OCI-LY1 (cell line): ENCODE results near the gene GNB1L.

Experiments used
- H2AFZ ChIP-seq: fragments of 200-600 bp; sonication (generic), shearing (Covaris generic); 2 replicates; pipeline ENCODE4 v1.6.0; 2014; ENCODE audit warnings: antibody characterized with exemption, mild to moderate bottlenecking, low read length
- H3F3A ChIP-seq: fragments of 200-600 bp; sonication (generic), shearing (Covaris generic); 2 replicates; pipeline ENCODE4 v1.6.0; 2014; ENCODE audit warnings: mild to moderate bottlenecking, antibody characterized with exemption, low read length, moderate library complexity; ENCODE audit not compliant: insufficient read depth
- H3K27ac ChIP-seq: fragments of 200-600 bp; sonication (generic); 2 replicates; pipeline ENCODE4 v1.5.1; 2014; ENCODE audit warnings: low read length, mixed run types, mild to moderate bottlenecking, low read depth; ENCODE audit not compliant: poor library complexity, severe bottlenecking
- H3K27me3 ChIP-seq: fragments of 200-600 bp; sonication (generic); 2 replicates; pipeline ENCODE4 v1.6.0; 2014; ENCODE audit warnings: antibody characterized with exemption, mild to moderate bottlenecking, low read length, moderate library complexity; ENCODE audit not compliant: insufficient read depth
- H3K36me3 ChIP-seq: fragments of 200-600 bp; sonication (generic); 2 replicates; pipeline ENCODE4 v1.6.1; 2014; ENCODE audit warnings: mild to moderate bottlenecking, antibody characterized with exemption, low read length, moderate library complexity, mixed read lengths; ENCODE audit not compliant: insufficient read depth
- H3K4me1 ChIP-seq: fragments of 200-600 bp; sonication (generic); 2 replicates; pipeline ENCODE4 v1.5.1; 2014; ENCODE audit warnings: mild to moderate bottlenecking, low read length, moderate library complexity; ENCODE audit not compliant: insufficient read depth, severe bottlenecking
- H3K4me2 ChIP-seq: fragments of 200-600 bp; sonication (generic), shearing (Covaris generic); 2 replicates; pipeline ENCODE4 v1.6.1; 2014; ENCODE audit warnings: low read length
- H3K4me3 ChIP-seq: fragments of 200-600 bp; sonication (generic); 2 replicates; pipeline ENCODE4 v1.5.1; 2014; ENCODE audit warnings: low read length, low read depth, mild to moderate bottlenecking, mixed read lengths; ENCODE audit not compliant: poor library complexity, severe bottlenecking
- H3K79me2 ChIP-seq: fragments of 200-600 bp; shearing (Covaris generic); 2 replicates; pipeline ENCODE4 v1.6.1; 2016; ENCODE audit warnings: mixed run types, low read length, mixed read lengths; ENCODE audit not compliant: insufficient read depth
- H3K9ac ChIP-seq: fragments of 200-600 bp; sonication (generic), shearing (Covaris generic); 2 replicates; pipeline ENCODE4 v1.6.1; 2014; ENCODE audit warnings: mild to moderate bottlenecking, low read length, mixed read lengths
- H3K9me2 ChIP-seq: fragments of 200-600 bp; sonication (generic), shearing (Covaris generic); 2 replicates; pipeline ENCODE4 v1.6.1; 2014; ENCODE audit warnings: low read depth, mild to moderate bottlenecking, low read length, mixed read lengths
- H3K9me3 ChIP-seq: fragments of 200-600 bp; shearing (Covaris generic); 2 replicates; pipeline ENCODE4 v1.6.1; 2014; ENCODE audit warnings: low read length, mixed read lengths
- H4K20me1 ChIP-seq: fragments of 200-600 bp; sonication (generic), shearing (Covaris generic); 2 replicates; pipeline ENCODE4 v1.6.0; 2016; ENCODE audit warnings: mild to moderate bottlenecking, low read length; ENCODE audit not compliant: insufficient read depth
- EZH2 ChIP-seq: fragments of 200-600 bp; sonication (generic), shearing (Covaris generic); IDR thresholded peaks from 2 replicates; pipeline ENCODE4 v1.8.0; 2017; ENCODE audit warnings: borderline replicate concordance, mixed run types, mild to moderate bottlenecking, antibody characterized with exemption, low read length, moderate library complexity, mixed read lengths
- TF ChIP-seq, protein P1 (sequence below): fragments of 200-600 bp; sonication (generic), shearing (Covaris generic); IDR thresholded peaks from 2 replicates; pipeline ENCODE4 v1.5.1; 2017; ENCODE audit warnings: mild to moderate bottlenecking, antibody characterized with exemption, low read length, moderate library complexity, mixed read lengths

The GNB1L gene

DNA sequence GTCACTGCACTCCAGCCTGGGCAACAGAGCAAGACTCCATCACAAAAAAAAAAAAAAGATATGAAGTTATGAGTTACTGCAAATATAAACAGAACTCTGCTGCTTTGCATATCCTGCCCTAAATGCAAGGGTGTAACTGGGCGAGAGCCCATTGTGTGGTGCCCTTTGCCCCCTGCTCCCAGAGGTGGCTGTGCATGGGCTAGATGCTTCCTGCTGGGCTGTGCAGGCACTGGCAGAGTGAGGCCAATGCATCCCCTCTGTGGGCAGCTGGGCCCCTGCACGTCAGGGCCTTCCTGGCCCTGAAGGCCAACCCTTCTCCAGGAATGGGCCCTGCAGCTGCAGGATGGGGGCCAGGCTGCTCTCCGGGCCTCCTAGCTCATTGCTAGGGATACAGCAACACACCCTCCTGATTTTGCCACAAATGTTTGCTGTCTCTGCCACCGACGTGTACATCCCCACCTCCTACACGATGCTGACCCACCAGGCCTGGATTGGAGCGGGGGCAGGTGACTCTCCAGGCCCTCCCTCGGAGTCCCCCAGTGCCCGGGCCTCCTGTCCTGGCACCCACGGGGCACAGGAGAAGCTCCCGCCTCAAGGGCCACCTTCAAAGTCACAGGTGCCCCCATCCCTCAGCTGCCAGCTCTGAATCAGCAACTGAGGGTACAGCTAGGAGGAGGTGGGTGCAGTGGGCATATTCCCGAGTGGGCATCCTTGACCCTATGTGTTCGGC, 46.2 kb upstream of the GNB1L start:
- H3K79me2 ChIP-seq: no peaks in the 10 kb centered on the region
- H3K36me3 ChIP-seq: no peaks in the 10 kb centered on the region
- H3K4me3 ChIP-seq: no peak overlapping the region
- H3K4me1 ChIP-seq: peaks cover 16% of the 10 kb centered on the region
- H3K27ac ChIP-seq: no peak overlapping the region
- no peaks in the 10 kb centered on the region for H3K27me3 ChIP-seq
- H4K20me1 ChIP-seq: no peaks in the 10 kb centered on the region
- no peak overlapping the region for H3K9ac ChIP-seq
- no peaks in the 10 kb centered on the region for H3K9me2 ChIP-seq
- no peaks in the 10 kb centered on the region for H3F3A ChIP-seq
- H3K9me3 ChIP-seq: no peaks in the 10 kb centered on the region
- no peak overlapping the region for H3K4me2 ChIP-seq
- no peak overlapping the region for H2AFZ ChIP-seq
- TF ChIP-seq, protein P1, sequence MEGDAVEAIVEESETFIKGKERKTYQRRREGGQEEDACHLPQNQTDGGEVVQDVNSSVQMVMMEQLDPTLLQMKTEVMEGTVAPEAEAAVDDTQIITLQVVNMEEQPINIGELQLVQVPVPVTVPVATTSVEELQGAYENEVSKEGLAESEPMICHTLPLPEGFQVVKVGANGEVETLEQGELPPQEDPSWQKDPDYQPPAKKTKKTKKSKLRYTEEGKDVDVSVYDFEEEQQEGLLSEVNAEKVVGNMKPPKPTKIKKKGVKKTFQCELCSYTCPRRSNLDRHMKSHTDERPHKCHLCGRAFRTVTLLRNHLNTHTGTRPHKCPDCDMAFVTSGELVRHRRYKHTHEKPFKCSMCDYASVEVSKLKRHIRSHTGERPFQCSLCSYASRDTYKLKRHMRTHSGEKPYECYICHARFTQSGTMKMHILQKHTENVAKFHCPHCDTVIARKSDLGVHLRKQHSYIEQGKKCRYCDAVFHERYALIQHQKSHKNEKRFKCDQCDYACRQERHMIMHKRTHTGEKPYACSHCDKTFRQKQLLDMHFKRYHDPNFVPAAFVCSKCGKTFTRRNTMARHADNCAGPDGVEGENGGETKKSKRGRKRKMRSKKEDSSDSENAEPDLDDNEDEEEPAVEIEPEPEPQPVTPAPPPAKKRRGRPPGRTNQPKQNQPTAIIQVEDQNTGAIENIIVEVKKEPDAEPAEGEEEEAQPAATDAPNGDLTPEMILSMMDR: no peak
- no peak for TF ChIP-seq EZH2

DNA sequence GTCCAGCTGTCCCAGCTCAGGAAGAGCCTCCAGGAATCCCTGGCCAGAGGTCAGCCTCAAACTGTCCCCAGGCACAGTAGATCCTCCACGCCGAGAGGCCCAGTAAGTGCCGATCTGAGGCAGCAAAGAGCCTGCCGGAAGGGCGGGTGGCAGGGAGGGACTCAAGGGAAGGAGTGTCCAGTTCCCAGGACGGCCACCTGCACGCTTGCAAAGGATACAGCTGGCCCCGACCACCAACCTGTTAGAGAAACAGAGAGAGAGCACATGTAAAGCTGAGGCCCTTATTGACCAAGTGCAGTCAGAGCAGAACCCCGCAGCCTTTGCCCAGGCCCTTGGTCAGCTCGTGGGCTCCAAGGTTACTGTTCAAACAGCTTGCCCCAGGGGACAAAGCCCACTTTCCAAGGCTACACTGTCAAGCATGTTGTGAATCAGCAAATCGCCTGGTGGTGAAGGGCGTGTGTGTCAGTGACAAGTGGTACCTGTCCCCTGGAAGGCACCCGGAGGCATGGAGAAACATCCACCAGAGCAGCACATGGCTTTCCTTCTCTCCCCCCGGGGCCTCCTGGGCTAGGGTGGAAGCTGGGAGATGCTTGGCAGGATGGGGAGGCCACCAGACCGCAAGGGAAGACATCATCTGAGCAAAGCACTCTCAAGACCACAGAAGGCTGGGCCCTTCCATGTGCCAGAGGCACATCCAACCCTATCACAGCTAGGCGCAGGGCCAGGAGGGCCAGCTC, 44.3 kb upstream of the GNB1L start:
- no peak overlapping the region for H3K27ac ChIP-seq

DNA sequence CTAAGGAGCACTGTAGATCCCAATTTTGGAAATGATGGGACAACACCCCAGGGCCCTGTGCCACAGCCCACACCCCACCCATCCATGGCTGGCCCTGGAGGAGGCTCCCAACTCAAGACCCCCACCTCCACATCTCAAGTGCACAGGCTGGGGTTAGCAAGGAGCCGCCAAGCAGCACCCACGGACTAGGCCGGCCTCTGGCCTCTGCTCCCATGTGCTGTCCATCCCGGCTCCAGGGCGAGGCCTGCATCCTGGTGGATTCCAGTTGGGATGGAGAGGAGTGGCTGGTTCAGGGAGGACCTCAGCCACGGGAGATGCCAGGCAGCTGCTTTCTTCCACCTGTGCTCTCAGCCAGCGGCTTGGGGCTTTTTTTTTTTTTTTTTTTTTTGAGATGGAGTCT, 43.5 kb upstream of the GNB1L start:
- Histone ChIP-seq H3K9me3 (no peaks in the 10 kb centered on the region), H3K9ac (no peak overlapping the region)
- TF ChIP-seq EZH2: no peak
- TF ChIP-seq, protein P1: no peak

More for the DNA sequence above, 44.3 kb upstream of the GNB1L start:
- no peak overlapping the region for H3K4me2 ChIP-seq
- TF ChIP-seq, protein P1: no peak
- TF ChIP-seq EZH2: no peak
- no peak overlapping the region for H3K9ac ChIP-seq
- H3K36me3 ChIP-seq: no peaks in the 10 kb centered on the region
- peaks cover 25% of the 10 kb centered on the region for H3K4me1 ChIP-seq
- H2AFZ ChIP-seq: no peak overlapping the region
- H3F3A ChIP-seq: no peaks in the 10 kb centered on the region
- no peaks in the 10 kb centered on the region for H3K27me3 ChIP-seq
- H3K9me3 ChIP-seq: no peaks in the 10 kb centered on the region
- H3K4me3 ChIP-seq: no peak overlapping the region
- H3K79me2 ChIP-seq: no peaks in the 10 kb centered on the region
- no peaks in the 10 kb centered on the region for H3K9me2 ChIP-seq
- no peaks in the 10 kb centered on the region for H4K20me1 ChIP-seq

More for the DNA sequence above, 43.5 kb upstream of the GNB1L start:
- H3K36me3 ChIP-seq: no peaks in the 10 kb centered on the region
- no peaks in the 10 kb centered on the region for H3F3A ChIP-seq
- no peaks in the 10 kb centered on the region for H4K20me1 ChIP-seq
- H3K79me2 ChIP-seq: no peaks in the 10 kb centered on the region
- H3K4me2 ChIP-seq: no peak overlapping the region
- no peaks in the 10 kb centered on the region for H3K9me2 ChIP-seq
- no peak overlapping the region for H2AFZ ChIP-seq
- H3K27ac ChIP-seq: no peak overlapping the region
- no peaks in the 10 kb centered on the region for H3K27me3 ChIP-seq
- no peak overlapping the region for H3K4me3 ChIP-seq
- peaks cover 34% of the 10 kb centered on the region for H3K4me1 ChIP-seq
